Measurements from ENCODE around the gene LILRB5. TPM values are rescaled to one million over a fixed set of nuclear protein-coding genes. Genes with fewer than 3 reads are reported as not detected.

LILRB5 gene
- total and polyA plus RNA-seq, 9 of the 15 experiments (the other 6 are each of a cell fraction or from before 2014, with no cell fraction given) = not detected

GRCh38 chr19:54231077-54231931 lies 25.8 kb downstream of the LILRB5 start (continued):
- TF ChIP-seq ZNF318 (IDR thresholded peaks at IDR 0.05; ENCODE audit: borderline replicate concordance in 1 of 2, low read depth in 1 of 2) (no peak), TAL1 (IDR thresholded peaks at IDR 0.05) (no peak), FOXK1 (CRISPR knock-in tag; IDR thresholded peaks at IDR 0.05; ENCODE audit: borderline replicate concordance) (no peak), ELK1 (CRISPR knock-in tag; IDR thresholded peaks at IDR 0.05) (no peak), JUND (IDR thresholded peaks at IDR 0.05; ENCODE audit: borderline replicate concordance, low read depth, low read length) (peak; percentile 90), JUND (tag; IDR thresholded peaks at IDR 0.05; ENCODE audit: borderline replicate concordance, low read depth, low read length) (peak; percentile 74; the same call in 1 of the 3 replicates), BMI1 (IDR thresholded peaks at IDR 0.05; ENCODE audit: low read length) (no peak), CGGBP1 (CRISPR knock-in tag; IDR thresholded peaks at IDR 0.05) (no peak), OTX1 (CRISPR knock-in tag; IDR thresholded peaks at IDR 0.05) (no peak), ZKSCAN3 (CRISPR knock-in tag; IDR thresholded peaks at IDR 0.05) (no peak), CHD4 (IDR thresholded peaks at IDR 0.05; ENCODE audit: insufficient read depth, insufficient replicate concordance, low read depth, low read length, poor library complexity, severe bottlenecking) (no peak), RFX7 (CRISPR knock-in tag; IDR thresholded peaks at IDR 0.05) (no peak), CTBP1 (IDR thresholded peaks at IDR 0.05; ENCODE audit: borderline replicate concordance) (peak; percentile 96), BHLHE40 (IDR thresholded peaks at IDR 0.05; ENCODE audit: low read length) (peak; percentile 61), CHAMP1 (IDR thresholded peaks at IDR 0.05) (no peak), NFRKB (IDR thresholded peaks at IDR 0.05; ENCODE audit: low read depth) (no peak)
